HG03064 (cell line): ENCODE data around the gene HPS4.
A peak's percentile ranks its signal among the peaks of the same experiment; 100 is the strongest.
"Not testable (repeated sequence)": the region's sequence is repeated elsewhere in the genome, so short reads cannot be mapped to it uniquely, and the experiment has no call there.

ENCODE experiments used
- ATAC-seq: cut with Tn5 transposase; IDR thresholded peaks from one replicate; pipeline ENCODE4 v1.9.1; 2021; ENCODE audit warnings: low read depth; ENCODE audit not compliant: unreplicated experiment

Gene HPS4

DNA sequence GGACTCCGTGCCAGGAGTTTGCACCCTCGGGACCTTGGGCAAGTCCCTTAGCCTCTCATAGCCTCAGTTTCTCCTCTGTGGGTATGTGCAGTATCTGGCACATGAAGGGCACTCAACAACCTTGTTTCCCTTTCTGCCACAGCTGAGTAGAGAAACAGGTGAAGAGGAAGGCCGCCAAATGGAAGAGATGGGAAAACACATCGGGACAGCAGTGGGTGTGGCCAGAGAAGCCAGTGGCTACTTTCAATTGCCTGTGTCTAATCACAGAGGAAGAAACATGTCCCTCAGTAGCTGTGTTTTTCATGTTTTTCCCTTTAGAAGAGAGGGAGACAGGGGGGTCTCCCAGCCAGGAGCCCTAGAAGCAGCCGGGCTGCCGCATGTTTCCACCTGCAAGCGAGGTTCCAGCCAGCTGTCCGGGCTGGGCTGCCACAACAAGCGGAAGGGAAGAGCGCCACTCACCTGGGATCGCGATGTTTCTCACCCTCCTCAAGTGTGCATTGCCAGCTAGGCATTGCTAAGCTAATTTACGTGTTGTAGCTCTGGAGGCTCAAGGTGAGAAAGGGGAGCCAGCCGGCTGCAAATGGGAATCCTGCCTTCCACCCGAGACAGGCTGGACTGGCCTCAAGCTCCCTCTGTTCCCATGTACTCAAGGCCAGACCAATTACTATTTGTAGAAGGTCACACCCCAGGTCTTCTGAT, 37.9 kb downstream of the HPS4 start:
- ATAC-seq: no peak

DNA sequence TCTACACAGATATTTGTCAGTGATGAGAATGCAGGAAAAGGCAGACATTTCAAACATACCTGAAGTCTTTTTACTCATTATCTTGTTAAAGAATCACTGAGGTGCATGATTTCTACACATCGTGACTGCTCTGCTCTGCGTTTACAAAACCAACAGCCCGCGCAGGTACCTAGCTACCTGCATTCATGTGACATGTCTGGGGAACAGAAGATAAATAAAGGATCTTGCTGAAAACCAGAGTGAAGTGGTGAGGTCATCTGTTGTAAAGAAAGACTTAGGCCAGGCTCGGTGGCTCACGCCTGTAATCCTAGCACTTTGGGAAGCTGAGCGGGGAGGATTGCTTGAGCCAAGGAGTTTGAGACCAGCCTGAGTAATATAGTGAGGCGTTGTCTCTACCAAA, 38.8 kb downstream of the HPS4 start:
- ATAC-seq: no peak

DNA sequence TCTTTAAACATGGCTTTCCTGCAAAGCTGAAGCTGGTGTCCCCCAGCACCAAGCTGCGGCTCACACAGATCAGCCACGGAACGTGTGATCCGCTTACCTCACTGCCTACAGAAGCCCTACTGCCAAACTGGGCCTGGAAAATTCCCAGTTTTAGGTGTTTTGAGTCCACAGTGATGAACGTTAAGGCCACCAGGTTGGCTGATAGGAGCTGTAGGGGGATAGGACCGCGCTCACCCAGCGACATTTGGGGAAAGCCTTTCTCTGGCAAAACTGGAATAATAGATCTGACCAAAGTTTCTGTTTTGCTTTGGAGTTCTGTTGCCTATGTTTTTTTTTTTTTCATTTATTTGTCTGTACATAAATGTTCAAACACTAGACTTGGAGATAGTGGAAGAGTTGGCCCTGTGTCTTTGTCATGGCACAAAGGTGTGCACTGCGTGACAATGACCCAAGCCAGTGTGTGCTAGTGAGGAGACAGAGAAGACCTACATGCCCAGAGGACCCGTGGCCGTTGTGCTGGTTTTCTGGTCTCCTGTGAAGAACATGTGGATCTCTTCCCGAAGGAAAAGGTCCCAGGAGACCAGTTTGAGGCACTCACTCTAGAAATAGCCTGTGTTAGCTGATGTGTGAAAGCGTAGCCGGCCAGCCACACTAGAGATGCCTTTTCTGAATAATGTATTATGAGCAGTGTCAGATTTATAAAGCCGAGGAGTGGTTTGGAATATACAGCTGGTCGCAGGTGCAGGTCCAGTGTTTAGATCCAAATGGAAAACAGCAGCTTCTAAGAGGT, 39.5 kb downstream of the HPS4 start:
- ATAC-seq: no peak

DNA sequence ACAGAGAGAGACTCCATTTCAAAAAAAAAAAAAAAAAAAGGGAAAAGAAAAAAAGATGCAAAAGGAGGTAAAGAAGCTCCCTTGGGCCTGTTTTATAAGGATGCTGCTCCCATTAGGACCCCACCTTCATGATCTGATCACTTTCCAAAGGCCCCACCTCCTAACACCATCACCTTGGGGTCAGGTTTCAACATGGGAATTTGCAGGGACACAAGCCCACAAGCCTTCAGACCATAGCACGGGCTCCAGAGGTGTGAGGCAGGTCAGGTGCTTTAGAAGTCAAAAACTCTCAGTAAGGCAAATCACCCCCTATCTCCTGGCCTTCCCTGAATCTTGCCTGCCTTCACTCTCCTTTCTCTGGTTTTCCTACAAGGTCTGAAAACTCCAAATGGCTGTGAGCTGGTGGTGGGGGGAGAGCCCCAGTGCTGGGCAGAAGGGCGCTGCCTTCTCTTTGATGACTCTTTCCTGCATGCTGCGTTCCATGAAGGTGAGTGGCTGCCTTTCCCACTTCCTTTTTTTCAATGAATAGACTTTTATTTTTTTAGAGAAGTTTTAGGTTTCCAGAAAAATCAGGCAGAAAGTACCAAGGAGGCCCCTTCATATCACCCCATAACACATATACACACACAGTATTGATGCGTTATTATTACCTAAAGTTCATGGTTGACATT, 41.4 kb downstream of the HPS4 start:
- ATAC-seq: no peak

DNA sequence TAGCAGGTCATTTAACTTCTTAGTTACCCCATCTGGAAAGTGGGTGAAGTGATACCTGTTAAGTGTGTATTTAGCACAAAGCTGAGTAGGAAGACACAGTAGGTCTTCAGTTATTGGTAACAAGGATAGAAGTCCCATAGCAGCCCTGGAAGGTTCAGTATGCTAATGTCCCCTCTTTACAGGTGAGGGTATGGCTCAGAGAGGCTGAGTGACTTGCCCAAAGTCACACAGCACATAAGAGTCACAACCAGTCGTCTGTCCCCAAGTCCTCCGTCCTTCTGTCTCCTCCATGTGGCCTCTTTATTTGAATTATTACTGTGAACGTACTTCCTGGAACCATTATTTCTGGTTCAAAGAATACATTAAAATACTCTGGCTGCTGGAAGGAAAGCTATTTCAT, 44.0 kb downstream of the HPS4 start:
- no peak for ATAC-seq

DNA sequence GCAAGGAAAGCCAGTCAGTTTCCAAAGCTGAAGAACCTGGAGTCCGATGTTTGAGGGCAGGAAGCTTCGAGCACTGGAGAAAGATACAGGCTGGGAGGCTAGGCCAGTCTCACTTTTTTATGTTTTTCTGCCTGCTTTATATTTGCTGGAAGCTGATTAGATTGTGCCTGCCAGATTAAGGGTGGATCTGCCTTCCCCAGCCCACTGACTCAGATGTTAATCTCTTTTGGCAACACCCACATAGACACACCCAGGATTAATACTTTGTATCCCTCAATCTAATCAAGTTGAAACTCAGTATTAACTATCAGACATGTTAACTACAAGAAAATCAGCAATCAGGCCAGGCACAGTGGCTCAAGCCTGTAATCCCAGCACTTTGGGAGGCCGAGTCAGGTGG, 44.8 kb downstream of the HPS4 start:
- ATAC-seq: not testable (repeated sequence)

DNA sequence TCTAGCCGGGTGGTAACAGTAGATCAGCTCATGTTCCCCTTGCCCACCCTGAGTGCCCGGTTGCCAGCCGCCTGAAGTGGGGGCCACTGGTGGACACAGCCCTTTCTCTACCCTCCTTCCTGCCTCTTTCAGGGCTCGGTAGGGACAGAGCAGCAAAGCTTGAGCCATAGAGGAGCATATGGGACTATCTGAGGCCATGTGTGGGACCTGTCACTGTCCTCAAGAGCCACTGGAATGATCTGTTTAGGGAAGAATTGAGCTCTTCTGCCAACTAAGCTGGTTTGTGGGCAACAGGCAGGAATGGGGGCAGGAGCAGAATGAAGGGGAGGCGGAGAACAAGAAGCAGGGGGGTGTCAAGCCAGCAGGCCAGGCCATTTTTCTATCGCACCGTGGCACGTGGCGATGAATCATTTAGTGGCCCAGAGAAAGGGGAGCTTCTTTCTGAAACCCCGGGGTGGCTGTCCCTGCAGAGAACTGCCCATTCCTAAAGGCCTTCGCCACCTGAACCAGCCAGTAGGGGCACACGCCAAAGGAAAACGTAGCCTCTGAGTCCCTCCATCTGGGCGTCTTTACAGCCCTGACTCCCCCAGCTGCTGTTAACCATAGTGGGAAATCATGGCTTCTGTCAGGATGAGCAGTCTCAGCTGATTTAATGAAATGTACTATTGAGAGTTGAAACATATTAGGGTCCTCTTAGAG, 45.7 kb downstream of the HPS4 start:
- no peak for ATAC-seq

DNA sequence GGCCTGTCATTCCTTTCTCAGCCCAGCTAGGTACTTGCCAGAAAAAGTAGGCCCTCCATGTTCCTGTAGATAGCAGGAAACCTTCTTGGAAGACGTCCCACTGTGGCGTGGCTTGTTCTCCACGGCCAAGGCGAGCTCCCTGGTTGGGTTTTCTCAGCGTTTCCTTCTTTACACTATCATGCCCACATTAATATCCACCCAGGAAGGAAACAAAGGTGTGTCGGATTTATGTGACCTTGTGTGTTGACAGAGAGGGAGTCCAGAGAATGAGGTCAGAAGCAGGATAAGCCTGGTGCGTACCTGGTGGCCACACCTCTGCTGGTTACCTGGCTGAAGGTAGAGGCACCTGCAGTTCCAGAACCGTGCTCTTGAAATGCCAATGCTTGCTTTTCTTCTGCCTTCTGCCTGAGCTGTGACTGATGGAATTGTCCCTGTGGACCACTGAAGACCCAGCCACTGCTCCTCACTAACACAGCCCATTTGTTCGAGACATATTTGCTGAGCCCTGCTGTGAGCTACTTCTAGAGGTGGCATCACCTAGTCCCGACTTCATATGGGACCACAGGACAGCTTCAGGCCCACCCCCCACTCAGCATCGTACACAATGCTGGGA, 46.6 kb downstream of the HPS4 start:
- ATAC-seq: no peak

DNA sequence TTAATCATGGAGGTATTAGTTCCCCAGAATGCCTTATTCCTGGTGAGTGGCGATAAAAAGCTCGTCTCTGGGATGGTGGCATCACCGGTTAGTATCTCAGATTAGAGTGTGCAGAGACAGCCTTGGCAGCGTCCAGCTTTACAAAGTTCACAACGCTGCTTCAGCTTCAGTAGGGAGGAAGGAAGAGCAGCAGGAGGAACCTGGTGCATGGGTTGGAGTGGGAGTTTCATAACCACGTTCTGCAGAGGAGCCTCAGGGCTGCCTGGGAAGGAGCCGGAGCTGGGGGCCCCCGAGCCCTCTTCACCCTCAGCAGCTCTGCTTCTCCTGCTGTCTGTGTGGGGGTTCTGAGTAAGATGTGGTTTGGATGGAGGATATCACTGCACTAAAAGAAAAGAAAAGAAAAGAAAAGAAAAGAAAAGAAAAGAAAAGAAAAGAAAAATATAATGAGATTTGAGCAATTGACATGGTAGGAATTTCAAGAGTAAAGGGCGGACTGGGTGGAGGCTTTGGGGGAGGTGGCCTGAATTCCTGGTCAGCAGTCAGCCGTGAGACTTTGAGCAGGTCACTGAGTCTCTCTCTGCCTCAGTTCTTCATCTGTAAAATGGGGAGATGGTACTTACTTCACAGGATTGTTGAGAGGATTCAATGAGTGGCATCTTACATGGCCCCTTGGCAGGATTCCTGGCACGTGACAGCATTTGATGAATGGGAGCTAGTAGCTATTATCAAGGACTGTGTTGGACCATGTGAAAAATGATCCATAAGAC, 48.1 kb downstream of the HPS4 start:
- ATAC-seq: no peak

DNA sequence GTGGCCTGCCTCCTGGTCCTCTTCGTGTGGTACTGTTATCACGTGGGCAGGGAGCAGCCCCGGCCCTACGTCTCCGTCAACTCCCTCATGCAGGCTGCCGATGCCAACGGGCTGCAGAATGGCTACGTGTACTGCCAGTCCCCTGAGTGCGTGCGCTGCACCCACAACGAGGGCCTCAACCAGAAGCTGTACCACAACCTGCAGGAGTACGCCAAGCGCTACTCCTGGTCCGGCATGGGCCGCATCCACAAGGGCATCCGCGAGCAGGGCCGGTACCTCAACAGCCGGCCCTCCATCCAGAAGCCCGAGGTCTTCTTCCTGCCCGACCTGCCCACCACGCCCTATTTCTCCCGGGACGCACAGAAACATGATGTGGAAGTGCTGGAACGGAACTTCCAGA, 49.8 kb downstream of the HPS4 start:
- no peak for ATAC-seq

DNA sequence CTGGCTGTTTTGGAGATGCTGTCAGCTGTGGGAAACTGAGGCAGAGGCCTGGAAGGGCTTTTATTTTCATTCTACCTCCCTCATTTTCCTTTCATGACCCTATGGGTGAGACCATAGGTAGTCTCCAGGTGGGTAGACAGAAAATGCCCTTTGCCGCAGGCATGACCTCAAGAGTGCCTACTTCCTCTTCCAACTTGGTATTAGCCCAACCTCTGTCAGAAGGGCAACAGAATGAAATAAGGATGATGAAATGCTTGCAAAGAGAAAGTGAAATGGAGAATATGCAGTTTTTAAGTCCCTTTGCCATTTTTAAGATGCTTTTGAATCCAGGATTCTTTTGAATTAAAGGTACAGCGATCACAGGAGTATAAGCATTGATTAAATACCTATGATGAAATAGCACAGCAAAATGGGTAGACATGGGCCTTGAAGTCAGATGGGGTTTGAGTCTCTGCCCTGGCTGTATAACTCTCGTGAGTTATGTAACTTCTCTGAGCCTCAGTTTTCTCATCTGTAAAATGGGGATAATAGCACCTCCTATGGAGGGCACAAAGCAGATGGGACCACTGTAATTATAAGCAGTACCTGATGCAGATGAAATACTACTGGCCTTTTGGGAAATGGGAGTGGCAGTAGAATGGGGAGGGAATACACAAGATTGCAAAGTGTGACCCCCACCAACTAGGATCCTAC, 50.8 kb downstream of the HPS4 start:
- ATAC-seq: no peak

DNA sequence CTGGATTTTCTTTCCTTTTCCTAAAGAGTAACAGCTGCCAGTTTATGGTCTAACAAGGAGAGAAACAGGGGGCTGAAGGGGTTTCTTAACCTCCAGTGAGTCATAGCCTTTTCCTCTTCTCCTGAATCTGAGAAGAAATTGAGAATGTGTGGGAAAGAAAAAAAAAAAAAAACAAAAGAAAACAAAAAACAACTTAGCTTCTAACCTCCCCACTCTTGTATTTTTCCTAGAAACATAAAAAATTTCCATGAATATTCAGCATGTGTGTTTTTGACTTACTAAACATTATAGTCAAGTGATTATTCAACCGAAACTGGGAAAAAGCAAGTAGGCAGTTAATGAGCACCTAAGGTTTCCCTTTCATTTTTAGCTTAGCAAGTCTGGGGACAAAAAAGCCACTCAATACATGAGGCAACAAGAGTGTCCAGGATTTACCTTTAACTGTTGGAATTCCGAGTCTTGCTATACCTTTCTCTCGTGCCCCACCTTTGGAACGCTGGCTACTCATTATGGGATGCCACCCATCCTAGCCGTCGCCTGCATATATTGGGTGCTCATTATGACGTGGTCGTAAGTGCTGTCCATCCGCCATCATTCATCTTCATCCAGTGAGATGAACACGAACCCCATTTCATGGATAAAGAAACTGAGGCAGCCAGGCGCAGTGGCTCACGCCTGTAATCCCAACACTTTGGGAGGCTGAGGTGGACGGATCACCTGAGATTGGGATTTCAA, 52.2 kb downstream of the HPS4 start:
- no peak for ATAC-seq

DNA sequence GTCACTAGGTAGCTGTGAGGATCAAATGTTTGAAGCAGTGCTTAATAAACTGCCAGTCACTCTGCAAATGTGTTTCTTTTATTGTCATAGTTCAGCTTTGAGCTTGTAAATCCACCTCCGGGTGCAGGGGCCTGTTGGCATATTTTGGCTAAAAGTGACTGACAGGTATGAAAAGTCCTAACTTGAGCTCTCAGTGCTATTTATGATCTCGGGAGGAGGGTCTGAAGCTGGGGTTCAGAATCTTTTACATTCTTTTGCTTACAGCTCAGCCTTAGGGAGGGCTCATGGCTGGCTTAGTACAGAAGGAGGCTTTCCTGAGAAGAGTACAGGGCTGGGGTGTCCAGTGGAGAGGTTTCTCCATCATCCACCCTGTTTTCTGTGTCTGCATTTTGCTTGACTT, 53.0 kb downstream of the HPS4 start:
- ATAC-seq: no peak

DNA sequence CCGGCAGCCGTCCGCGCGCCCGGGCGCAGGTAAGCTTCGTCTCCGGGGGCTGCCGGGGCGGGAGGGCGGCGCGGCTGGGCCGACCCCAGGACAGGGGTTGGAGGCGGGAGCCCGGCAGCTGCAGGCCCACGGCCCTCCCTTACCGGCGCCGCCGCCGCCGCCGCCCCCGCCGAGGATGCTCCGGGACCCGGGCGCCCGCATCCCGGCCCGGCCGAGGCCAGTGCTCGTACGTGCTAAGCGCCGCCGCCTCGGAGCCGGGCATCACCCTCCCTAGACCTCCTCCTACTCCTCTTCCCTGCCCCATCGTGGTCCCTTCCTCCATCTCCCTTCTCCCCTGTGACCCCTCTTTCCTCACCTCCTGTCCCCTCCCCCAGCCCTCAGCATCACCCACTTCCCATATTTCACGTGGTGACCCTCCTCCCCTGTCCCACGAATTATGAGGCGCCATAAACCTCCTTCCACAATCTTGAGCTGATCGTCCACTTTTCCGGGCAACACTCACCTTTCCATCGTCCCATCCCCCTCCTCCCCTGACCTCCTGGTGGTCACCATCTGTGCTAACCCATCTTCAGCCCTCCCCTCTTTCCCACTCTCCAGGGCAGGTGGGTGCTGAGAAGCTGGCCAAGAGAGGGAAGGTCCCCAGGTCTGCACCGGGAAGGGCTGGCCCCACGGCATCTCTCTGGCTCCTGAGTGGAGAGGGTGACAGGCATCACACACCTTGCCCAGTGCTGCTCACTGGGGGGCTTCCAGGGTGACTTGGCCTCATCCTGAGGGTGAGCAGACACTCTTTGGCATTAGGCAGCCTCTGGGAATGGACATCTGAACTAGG, 53.9 kb downstream of the HPS4 start:
- ATAC-seq: peak; percentile 5

DNA sequence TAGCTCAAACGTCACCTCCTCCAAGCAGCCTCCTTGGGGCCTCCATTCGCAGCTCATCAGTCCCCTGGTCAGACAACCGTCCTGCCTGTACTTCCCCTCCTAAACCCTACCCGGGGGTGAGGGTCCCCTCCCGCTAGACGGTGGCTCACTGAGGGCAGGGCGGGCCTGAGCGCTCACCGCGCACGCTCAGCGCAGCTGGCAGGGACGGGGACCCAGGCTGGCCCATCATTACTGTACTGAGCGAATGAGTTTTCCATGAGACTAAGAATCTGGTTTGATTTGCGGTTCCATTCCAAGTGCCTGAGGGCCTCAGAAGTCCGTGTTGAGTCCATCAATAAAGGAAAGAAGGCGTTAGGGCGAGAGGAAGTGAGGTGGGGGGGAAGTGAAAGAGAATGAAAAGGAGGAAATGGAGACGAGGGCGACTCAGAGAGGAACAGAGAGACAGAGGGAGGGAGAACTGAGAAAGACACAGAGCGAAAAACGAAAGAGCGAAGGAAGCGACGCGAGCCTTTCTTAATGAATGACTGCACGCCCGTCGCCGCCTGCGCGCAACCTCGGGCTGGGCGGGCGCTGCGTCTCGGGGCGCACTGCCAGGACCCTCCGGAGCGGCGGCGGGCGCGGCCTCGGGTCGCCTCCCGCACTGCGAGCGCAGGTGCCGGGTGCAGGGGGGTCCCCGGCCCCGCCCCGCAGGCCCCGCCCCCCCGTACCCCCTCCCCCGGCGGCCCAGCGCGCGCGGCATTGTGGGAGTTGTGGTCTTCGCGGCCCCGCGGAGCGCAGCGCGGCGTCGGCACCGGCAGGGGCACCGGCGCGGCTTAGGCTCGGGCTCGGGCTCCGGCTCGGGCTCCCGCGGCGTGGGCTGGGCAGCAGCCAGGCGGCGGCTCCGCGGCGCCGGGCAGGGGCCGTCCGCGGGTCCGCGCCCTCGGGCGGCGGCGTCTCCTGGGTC, 54.8 kb downstream of the HPS4 start, which contains the start of gene ASPHD2:
TSS of gene ASPHD2 (plus strand) at position 746 of the 943 bp plus-strand sequence. CDS start 4,356 bp downstream, outside the sequence.
- peak; percentile 66 for ATAC-seq

DNA sequence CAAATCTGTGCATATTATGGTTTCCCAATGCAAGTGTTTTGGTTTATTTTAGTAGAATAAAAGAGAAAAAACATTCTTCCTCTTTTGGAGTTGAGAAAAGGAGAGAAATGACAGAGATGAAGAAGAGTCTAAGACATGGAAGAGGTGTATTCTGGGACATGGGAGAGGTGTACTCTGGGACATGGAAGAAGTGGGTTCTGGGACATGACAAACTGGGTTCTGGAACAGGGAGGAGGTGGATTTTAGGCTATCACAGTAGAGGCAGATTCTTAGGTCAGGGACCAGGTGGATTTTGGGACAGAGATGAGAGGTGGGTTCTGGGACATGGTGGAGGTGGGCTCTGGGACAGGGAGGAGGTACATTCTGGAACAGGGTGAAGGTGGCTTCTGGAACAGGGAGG, 56.7 kb downstream of the HPS4 start:
- no peak for ATAC-seq

DNA sequence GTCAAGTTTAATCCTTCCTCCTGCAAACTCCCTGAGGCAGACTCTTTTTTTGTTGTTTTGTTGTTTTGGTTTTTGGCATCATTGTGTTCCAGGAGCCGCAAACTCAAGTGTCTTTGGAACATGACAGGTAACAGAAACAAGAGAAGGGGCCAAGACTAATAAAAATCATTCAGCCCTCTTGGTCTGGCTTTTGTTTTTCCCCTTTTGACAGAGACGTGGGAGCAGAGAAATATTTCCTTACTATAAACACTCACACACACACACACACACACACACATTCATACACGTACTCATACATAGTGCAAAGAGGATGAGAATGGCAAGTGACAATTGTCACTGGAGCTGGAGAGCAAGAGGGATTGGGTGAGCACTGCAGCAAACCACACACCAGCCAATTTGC, 65.0 kb downstream of the HPS4 start:
- no peak for ATAC-seq
